ENCODE data around the gene GRN. TPM values are rescaled to one million over a fixed set of nuclear protein-coding genes. Genes with fewer than 3 reads are reported as not detected.

The GRN gene
- total and polyA plus RNA-seq, 2 donors, result 155 to 241 TPM

GRCh38 chr17:44396946-44397345 is 51.8 kb downstream of the GRN start:
- peaks cover 2% of the 10 kb centered on the region for H3K36me3 ChIP-seq (ENCODE audit: insufficient read depth)
- no peak overlapping the region for H3K4me3 ChIP-seq (ENCODE audit: low read depth, low read length)
- no peak for DNase-seq (ENCODE audit: extremely low spot score)
- no peak overlapping the region for H3K27ac ChIP-seq (ENCODE audit: low read depth)
- no peaks in the 10 kb centered on the region for H3K4me1 ChIP-seq (ENCODE audit: insufficient read depth)
- 91% methylated on average over 5 of the region's 5 CpGs for WGBS

GRCh38 chr17:44397479-44398440 is 52.7 kb downstream of the GRN start:
- Histone ChIP-seq H3K4me3 (ENCODE audit: low read depth, low read length) (no peak overlapping the region), H3K4me1 (ENCODE audit: insufficient read depth) (no peaks in the 10 kb centered on the region), H3K27ac (ENCODE audit: low read depth) (no peak overlapping the region), H3K36me3 (ENCODE audit: insufficient read depth) (peaks cover 2% of the 10 kb centered on the region)
- 96% methylated on average over 8 of the region's 8 CpGs for WGBS
- DNase-seq (ENCODE audit: extremely low spot score), result no peak

GRCh38 chr17:44398692-44399691 is 53.9 kb downstream of the GRN start:
- Histone ChIP-seq H3K4me3 (ENCODE audit: low read depth, low read length) (no peak overlapping the region), H3K27ac (ENCODE audit: low read depth) (no peak overlapping the region), H3K4me1 (ENCODE audit: insufficient read depth) (no peaks in the 10 kb centered on the region), H3K36me3 (ENCODE audit: insufficient read depth) (peaks cover 2% of the 10 kb centered on the region)
- 96% methylated on average over 41 of the region's 41 CpGs for WGBS
- no peak for DNase-seq (ENCODE audit: extremely low spot score)

- no peak overlapping the region for H3K27ac ChIP-seq (ENCODE audit: low read depth)
- H3K36me3 ChIP-seq (ENCODE audit: insufficient read depth), result peaks cover 2% of the 10 kb centered on the region
- H3K4me1 ChIP-seq (ENCODE audit: insufficient read depth), result no peaks in the 10 kb centered on the region
- WGBS, result 89% methylated on average over 3 of the region's 3 CpGs
- DNase-seq (ENCODE audit: extremely low spot score), result no peak
- H3K4me3 ChIP-seq (ENCODE audit: low read depth, low read length), result no peak overlapping the region
These were observed 55.2 kb downstream of the GRN start for GRCh38 chr17:44400226-44400847.

Small RNA genes within 50 kb of the gene (small RNA-seq; reads per million reads assigned to genes)
- gene RF00012, result not detected
- gene RNU6-453P, result not detected

Other genes with a start within 250 kb of the GRN start
- 26.9 TPM for gene HDAC5, start 221.7 kb upstream of the GRN start, total RNA-seq
- gene HDAC5, start 221.7 kb upstream of the GRN start, polyA plus RNA-seq, result 43.3 TPM
- gene HROB, start 203.4 kb upstream of the GRN start, total RNA-seq, result 1.5 TPM
- 0.87 TPM for gene HROB, start 203.4 kb upstream of the GRN start, polyA plus RNA-seq
- 0.69 TPM for gene ASB16, start 174.6 kb upstream of the GRN start, total RNA-seq
- 1.2 TPM for gene ASB16, start 174.6 kb upstream of the GRN start, polyA plus RNA-seq
- 20.2 TPM for gene TMUB2, start 158.3 kb upstream of the GRN start, total RNA-seq
- 48.7 TPM for gene TMUB2, start 158.3 kb upstream of the GRN start, polyA plus RNA-seq
- gene ATXN7L3, start 145.4 kb upstream of the GRN start, total RNA-seq, result 20.0 TPM
- 47.4 TPM for gene ATXN7L3, start 145.4 kb upstream of the GRN start, polyA plus RNA-seq
- 54.4 TPM for gene UBTF, start 125.6 kb upstream of the GRN start, total RNA-seq
- gene UBTF, start 125.6 kb upstream of the GRN start, polyA plus RNA-seq, result 76.9 TPM
- 6.7 TPM for gene SLC4A1, start 77.2 kb upstream of the GRN start, total RNA-seq
- gene SLC4A1, start 77.2 kb upstream of the GRN start, polyA plus RNA-seq, result not detected
- 2.0 TPM for gene RUNDC3A, start 36.7 kb upstream of the GRN start, total RNA-seq
- gene RUNDC3A, start 36.7 kb upstream of the GRN start, polyA plus RNA-seq, result 1.8 TPM
- 27.9 TPM for gene SLC25A39, start 20.5 kb upstream of the GRN start, total RNA-seq
- 74.9 TPM for gene SLC25A39, start 20.5 kb upstream of the GRN start, polyA plus RNA-seq
- 5.7 TPM for gene FAM171A2, start 18.6 kb downstream of the GRN start, total RNA-seq
- 0.84 TPM for gene FAM171A2, start 18.6 kb downstream of the GRN start, polyA plus RNA-seq
- 2.3 TPM for gene ITGA2B, start 44.3 kb downstream of the GRN start, total RNA-seq
- gene ITGA2B, start 44.3 kb downstream of the GRN start, polyA plus RNA-seq, result 0.56 TPM
- gene GPATCH8, start 158.1 kb downstream of the GRN start, total RNA-seq, result 63.4 TPM
- gene GPATCH8, start 158.1 kb downstream of the GRN start, polyA plus RNA-seq, result 19.3 TPM
- 9.8 TPM for gene FZD2, start 212.2 kb downstream of the GRN start, total RNA-seq
- 14.7 TPM for gene FZD2, start 212.2 kb downstream of the GRN start, polyA plus RNA-seq